ENCODE data around the gene SYCE1.

Gene SYCE1

GRCh38 chr10:133529576-133529946, 35.8 kb downstream of the SYCE1 start:
- no peak for DNase-seq (ENCODE audit: insufficient read length, low spot score)
- no peak for FAIRE-seq
- no peak for TF ChIP-seq CTCF (IDR thresholded peaks at IDR 0.05; ENCODE audit: insufficient read depth, missing control alignments)

DNA sequence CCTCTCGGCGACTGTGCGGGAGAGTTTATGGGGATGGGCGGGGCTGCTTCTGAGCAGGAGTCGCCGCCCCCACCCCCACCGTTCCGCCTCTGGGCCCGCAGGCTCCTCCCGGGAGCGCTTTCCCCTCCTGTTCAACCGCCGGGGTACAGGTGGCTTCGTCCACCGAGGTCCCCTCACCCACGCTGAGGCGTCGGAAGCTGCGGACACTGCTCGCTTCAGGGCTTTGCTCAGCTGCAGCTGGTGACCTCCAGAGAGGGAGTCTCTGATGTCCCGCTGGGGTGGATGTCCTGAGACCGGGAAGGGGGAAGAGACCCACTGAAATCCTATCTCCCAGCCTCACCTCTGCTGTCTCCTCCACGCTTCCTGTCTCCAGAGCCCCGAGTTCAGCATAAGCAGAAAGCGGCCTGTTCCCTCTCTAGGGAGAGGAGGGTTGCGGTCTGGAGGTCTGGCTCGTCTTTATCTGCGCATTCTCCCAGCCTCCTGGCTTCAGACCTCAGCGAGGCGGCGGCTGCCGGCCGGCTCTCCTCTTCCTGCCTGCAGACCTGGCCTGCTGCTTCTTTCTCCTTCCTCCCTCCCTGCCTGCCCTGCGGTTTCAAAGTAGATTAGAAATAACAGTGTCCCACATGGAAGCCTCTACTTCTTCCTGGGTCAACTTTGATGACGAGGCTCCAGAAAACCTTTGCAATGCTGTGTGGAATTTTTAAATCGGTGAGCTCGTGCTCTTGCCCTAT, 36.4 kb downstream of the SYCE1 start:
- TF ChIP-seq CTCF (IDR thresholded peaks at IDR 0.05; ENCODE audit: insufficient read depth, missing control alignments) = no peak
- no peak for DNase-seq (ENCODE audit: insufficient read length, low spot score)
- no peak for FAIRE-seq

DNA sequence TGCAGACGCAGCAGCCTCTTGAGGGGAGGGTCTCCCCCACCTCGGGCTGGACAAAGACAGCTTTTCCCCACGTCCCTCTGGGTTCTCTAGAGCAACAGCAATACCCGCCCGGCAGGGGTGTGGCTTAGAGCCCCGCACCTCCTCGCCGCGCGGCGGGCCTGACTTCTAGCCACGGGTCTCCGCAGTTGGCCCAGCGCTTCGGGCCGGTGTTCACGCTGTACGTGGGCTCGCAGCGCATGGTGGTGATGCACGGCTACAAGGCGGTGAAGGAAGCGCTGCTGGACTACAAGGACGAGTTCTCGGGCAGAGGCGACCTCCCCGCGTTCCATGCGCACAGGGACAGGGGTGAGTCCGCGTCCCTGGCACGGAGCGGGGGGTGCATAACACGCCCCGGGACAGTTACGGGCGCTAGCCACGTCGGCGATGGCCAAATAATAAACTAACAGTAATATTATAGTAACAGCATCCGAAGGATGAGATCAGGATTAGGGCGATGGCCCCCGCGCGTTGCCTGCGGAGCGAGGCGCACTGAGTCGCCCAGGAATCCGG, 37.0 kb downstream of the SYCE1 start:
- TF ChIP-seq CTCF (IDR thresholded peaks at IDR 0.05; ENCODE audit: insufficient read depth, missing control alignments) = no peak
- FAIRE-seq = no peak

DNA sequence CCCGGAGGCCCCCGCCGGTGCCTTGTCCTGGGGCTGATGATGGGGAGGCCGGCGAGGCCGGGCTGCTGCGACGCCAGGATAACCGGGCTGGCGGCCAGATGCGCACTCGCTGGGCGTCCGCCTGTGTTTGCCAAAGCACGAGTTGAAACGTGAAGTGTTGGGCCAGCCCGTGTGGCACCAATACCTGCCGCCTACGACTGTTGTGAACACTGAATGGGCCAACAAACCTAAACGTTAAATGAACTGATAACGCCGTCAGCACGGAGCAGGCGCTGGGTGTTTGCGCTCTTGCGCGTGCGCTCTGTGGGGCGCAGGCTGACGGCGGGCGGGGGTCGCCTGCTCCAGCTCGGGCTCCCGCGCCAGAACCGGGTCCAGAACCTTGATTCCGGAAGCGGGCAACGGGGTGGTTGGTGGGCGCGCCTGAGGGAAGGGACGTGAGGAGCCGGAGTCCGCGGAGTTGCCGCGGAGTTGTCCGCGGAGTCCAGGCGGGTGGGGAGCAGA, 37.6 kb downstream of the SYCE1 start:
- no peak for FAIRE-seq
- no peak for TF ChIP-seq CTCF (IDR thresholded peaks at IDR 0.05; ENCODE audit: insufficient read depth, missing control alignments)
- DNase-seq (ENCODE audit: insufficient read length, low spot score) = no peak

More for the DNA sequence above, 37.0 kb downstream of the SYCE1 start:
- DNase-seq (ENCODE audit: insufficient read length, low spot score) = no peak

DNA sequence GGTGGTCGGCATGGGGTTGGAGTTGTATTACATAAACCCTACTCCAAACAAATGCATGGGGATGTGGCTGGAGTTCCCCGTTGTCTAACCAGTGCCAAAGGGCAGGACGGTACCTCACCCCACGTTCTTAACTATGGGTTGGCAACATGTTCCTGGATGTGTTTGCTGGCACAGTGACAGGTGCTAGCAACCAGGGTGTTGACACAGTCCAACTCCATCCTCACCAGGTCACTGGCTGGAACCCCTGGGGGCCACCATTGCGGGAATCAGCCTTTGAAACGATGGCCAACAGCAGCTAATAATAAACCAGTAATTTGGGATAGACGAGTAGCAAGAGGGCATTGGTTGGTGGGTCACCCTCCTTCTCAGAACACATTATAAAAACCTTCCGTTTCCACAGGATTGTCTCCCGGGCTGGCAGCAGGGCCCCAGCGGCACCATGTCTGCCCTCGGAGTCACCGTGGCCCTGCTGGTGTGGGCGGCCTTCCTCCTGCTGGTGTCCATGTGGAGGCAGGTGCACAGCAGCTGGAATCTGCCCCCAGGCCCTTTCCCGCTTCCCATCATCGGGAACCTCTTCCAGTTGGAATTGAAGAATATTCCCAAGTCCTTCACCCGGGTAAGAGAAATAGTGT, 38.3 kb downstream of the SYCE1 start, which contains the start of gene CYP2E1:
Gene CYP2E1, plus strand, starts transcription at position 407 of the 632 bp plus-strand sequence. Its CDS starts 33 bp downstream, at position 440.
- no peak for TF ChIP-seq CTCF (IDR thresholded peaks at IDR 0.05; ENCODE audit: insufficient read depth, missing control alignments)
- no peak for DNase-seq (ENCODE audit: insufficient read length, low spot score)
- no peak for FAIRE-seq

DNA sequence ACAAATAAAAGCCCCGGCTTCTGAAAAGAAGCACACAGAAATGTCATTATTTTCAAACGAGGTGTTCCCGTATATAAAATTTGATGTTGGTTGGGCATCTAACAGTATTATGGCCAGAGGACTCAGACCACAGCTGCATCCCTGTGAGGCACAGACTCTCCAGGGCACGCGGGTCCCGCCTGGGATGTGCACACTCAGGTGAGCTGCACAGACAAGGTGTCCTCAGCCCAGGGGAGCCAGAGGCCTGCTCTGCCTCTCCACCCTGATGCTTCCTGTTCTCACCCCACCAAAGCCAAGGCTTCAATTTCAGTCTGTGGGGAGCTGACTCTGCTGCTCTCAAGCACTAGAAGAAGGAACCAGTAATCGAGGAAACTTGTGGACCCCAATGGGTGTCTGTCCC, 39.9 kb downstream of the SYCE1 start:
- FAIRE-seq = no peak

More for the DNA sequence above, 39.9 kb downstream of the SYCE1 start:
- no peak for DNase-seq (ENCODE audit: insufficient read length, low spot score)
- no peak for TF ChIP-seq CTCF (IDR thresholded peaks at IDR 0.05; ENCODE audit: insufficient read depth, missing control alignments)

Measured in D721Med (cell line).